Ascending aorta (tissue), 2 donors: Measurements from ENCODE around the gene SETBP1. TPM values are rescaled to one million over a fixed set of nuclear protein-coding genes. Genes with fewer than 3 reads are reported as not detected.

Experiments
- DNase-seq, 2 donors: peaks; one replicate each; pipeline ENCODE4 v3.0.0-alpha.2; 2019; ENCODE audit warnings: low spot score in 2 of 2
- H3K27ac ChIP-seq, 2 donors: fragments of 200-600 bp; sonication (generic); one replicate each; pipeline ENCODE4 v1.5.1; 2016 to 2017; ENCODE audit warnings: mild to moderate bottlenecking in 1 of 2
- H3K27me3 ChIP-seq: fragments of 200-600 bp; sonication (generic); one replicate; pipeline ENCODE4 v1.5.1; 2017
- H3K36me3 ChIP-seq, 2 donors: fragments of 200-600 bp; sonication (generic); one replicate each; pipeline ENCODE4 v1.5.1; 2016
- H3K4me1 ChIP-seq, 2 donors: fragments of 200-600 bp; sonication (generic); one replicate each; pipeline ENCODE4 v1.5.1; 2016 to 2017; ENCODE audit warnings: mild to moderate bottlenecking in 1 of 2
- H3K4me3 ChIP-seq, 2 donors: fragments of 200-600 bp; sonication (generic); one replicate each; pipeline ENCODE4 v1.5.1; 2016 to 2017; ENCODE audit warnings: mild to moderate bottlenecking in 1 of 2
- H3K9me3 ChIP-seq, 2 donors: fragments of 200-600 bp; sonication (generic); one replicate each; pipeline ENCODE4 v1.5.1; 2016
- CTCF ChIP-seq, 3 experiments: fragments of 200-600 bp in 2 of 3; fragments of 450-650 bp in 1 of 3; sonication (generic) in 2 of 3; IDR thresholded peaks; one replicate each; pipeline ENCODE4 v1.5.1; 2016 to 2019; ENCODE audit warnings: antibody characterized with exemption in 3 of 3, mild to moderate bottlenecking in 1 of 3, moderate library complexity in 1 of 3
- intact Hi-C: fragments of 100-400 bp; cut with DNase I; formaldehyde crosslinking; loops from one replicate; pipeline ENCODE4 v1.15.1; 2023
- total RNA-seq: library from RNA; depleted of rRNA; stranded (reverse); fragments of >200 nt; gene quantifications from one replicate; pipeline ENCODE4 v1.1.0, GENCODE V29; 2016

SETBP1 gene
- total RNA-seq, 1 donor from 2014 or later: 23.5 TPM

GRCh38 chr18:44812426-44812825 lies 131.7 kb downstream of the SETBP1 start:
- no peak for TF ChIP-seq CTCF (IDR thresholded peaks at IDR 0.05)
- no peaks in the 10 kb centered on the region for H3K27me3 ChIP-seq
- no peak overlapping the region for H3K4me3 ChIP-seq

GRCh38 chr18:44813586-44813985 lies 132.9 kb downstream of the SETBP1 start:
- H3K4me3 ChIP-seq: no peak overlapping the region
- H3K36me3 ChIP-seq: no peaks in the 10 kb centered on the region
- no peak for TF ChIP-seq CTCF (IDR thresholded peaks at IDR 0.05)
- no peaks in the 10 kb centered on the region for H3K9me3 ChIP-seq
- no peak for DNase-seq
- no peaks in the 10 kb centered on the region for H3K27me3 ChIP-seq
- H3K4me1 ChIP-seq: no peaks in the 10 kb centered on the region
- intact Hi-C loops: no loop called here
- H3K27ac ChIP-seq: no peak overlapping the region

More at GRCh38 chr18:44812426-44812825, 131.7 kb downstream of the SETBP1 start:
- no peak for DNase-seq
- Histone ChIP-seq H3K4me1 (peaks cover 0 to 2% of the 10 kb centered on the region in 2 donors), H3K9me3 (no peaks in the 10 kb centered on the region), H3K36me3 (no peaks in the 10 kb centered on the region), H3K27ac (no peak overlapping the region)
- intact Hi-C loops: no loop called here

- Histone ChIP-seq H3K4me3 (no peak overlapping the region), H3K9me3 (no peaks in the 10 kb centered on the region), H3K4me1 (peaks cover 0 to 10% of the 10 kb centered on the region in 2 donors), H3K27me3 (no peaks in the 10 kb centered on the region), H3K36me3 (no peaks in the 10 kb centered on the region), H3K27ac (no peak overlapping the region)
- DNase-seq: no peak
- intact Hi-C loops: no loop called here
- no peak for TF ChIP-seq CTCF (IDR thresholded peaks at IDR 0.05)
These were observed 134.4 kb downstream of the SETBP1 start for GRCh38 chr18:44815108-44815507.

GRCh38 chr18:44816050-44816449 lies 135.4 kb downstream of the SETBP1 start:
- no peaks in the 10 kb centered on the region for H3K27me3 ChIP-seq
- intact Hi-C loops: no loop called here
- H3K4me1 ChIP-seq: peaks cover 0 to 10% of the 10 kb centered on the region in 2 donors
- no peaks in the 10 kb centered on the region for H3K9me3 ChIP-seq
- H3K4me3 ChIP-seq: no peak overlapping the region
- TF ChIP-seq CTCF (IDR thresholded peaks at IDR 0.05): no peak
- H3K27ac ChIP-seq: no peak overlapping the region
- no peak for DNase-seq
- no peaks in the 10 kb centered on the region for H3K36me3 ChIP-seq

- Histone ChIP-seq H3K9me3 (no peaks in the 10 kb centered on the region), H3K36me3 (no peaks in the 10 kb centered on the region), H3K4me3 (no peak overlapping the region), H3K27ac (no peak overlapping the region), H3K27me3 (no peaks in the 10 kb centered on the region), H3K4me1 (peaks cover 0 to 10% of the 10 kb centered on the region in 2 donors)
- TF ChIP-seq CTCF (IDR thresholded peaks at IDR 0.05): no peak
- intact Hi-C loops: no loop called here
- DNase-seq: no peak
These were observed 135.8 kb downstream of the SETBP1 start for GRCh38 chr18:44816477-44816876.
